Esophagus muscularis mucosa (tissue), 3 donors: Measurements from ENCODE around the gene KCNK2.

Experiments
- POLR2AphosphoS5 ChIP-seq, 2 donors: sonication (generic); formaldehyde crosslinking; IDR thresholded peaks; one replicate each; pipeline ENCODE4 v1.6.1; 2017; ENCODE audit warnings: antibody characterized with exemption in 2 of 2
- TF ChIP-seq, protein P1 (sequence below), 3 experiments: fragments of 200-600 bp in 2 of 3; fragments of 450-650 bp in 1 of 3; sonication (generic) in 2 of 3; IDR thresholded peaks; one replicate each; pipeline ENCODE4 v1.5.1; 2017 to 2019; ENCODE audit warnings: antibody characterized with exemption in 3 of 3, mild to moderate bottlenecking in 2 of 3, moderate library complexity in 1 of 3

DNA sequence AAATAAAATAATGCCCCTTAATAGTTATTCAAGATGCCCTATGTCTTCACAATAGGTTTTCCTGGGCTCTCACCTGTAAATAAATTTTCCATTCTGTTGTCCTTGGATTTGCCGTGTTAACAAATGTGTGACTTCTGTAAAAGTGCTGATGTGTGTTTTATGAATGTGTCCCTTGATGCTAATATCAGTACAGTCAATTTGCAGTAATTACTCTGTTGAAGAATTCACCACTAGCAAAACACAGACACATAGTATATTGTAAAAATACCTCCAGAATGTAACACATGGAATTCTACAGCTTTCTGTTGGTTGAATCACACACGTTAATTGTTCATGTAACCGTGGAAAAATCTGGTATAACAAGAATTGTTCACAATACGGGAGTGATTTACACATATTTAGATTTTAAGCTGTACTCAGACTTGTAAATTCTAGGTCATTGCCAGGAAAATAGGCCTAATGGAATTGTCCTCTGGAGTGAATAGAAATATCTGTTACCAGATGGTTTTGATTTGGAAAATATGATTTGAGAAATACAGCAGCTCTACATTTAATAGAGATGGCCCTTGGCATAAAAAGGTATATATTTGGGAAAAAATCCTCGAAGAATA lies 36.7 kb upstream of the KCNK2 start:
- TF ChIP-seq, protein P1, sequence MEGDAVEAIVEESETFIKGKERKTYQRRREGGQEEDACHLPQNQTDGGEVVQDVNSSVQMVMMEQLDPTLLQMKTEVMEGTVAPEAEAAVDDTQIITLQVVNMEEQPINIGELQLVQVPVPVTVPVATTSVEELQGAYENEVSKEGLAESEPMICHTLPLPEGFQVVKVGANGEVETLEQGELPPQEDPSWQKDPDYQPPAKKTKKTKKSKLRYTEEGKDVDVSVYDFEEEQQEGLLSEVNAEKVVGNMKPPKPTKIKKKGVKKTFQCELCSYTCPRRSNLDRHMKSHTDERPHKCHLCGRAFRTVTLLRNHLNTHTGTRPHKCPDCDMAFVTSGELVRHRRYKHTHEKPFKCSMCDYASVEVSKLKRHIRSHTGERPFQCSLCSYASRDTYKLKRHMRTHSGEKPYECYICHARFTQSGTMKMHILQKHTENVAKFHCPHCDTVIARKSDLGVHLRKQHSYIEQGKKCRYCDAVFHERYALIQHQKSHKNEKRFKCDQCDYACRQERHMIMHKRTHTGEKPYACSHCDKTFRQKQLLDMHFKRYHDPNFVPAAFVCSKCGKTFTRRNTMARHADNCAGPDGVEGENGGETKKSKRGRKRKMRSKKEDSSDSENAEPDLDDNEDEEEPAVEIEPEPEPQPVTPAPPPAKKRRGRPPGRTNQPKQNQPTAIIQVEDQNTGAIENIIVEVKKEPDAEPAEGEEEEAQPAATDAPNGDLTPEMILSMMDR (IDR thresholded peaks at IDR 0.05) = no peak
- TF ChIP-seq POLR2AphosphoS5 (IDR thresholded peaks at IDR 0.05) = no peak
